GM23248 (cell line): ENCODE results near the gene POU3F1. TPM values are rescaled to one million over a fixed set of nuclear protein-coding genes. Genes with fewer than 3 reads are reported as not detected.
A peak's percentile ranks its signal among the peaks of the same experiment; 100 is the strongest.

Experiments
- DNase-seq: peaks from one replicate; pipeline ENCODE4 v3.0.0-alpha.2; 2015
- H2AFZ ChIP-seq: fragments of 200-600 bp; sonication (generic); 2 replicates; pipeline ENCODE4 v1.6.1; 2016; ENCODE audit warnings: antibody characterized with exemption
- H3F3A ChIP-seq: fragments of 200-600 bp; sonication (generic); 2 replicates; pipeline ENCODE4 v1.6.1; 2016; ENCODE audit warnings: mild to moderate bottlenecking, antibody characterized with exemption, mixed run types; ENCODE audit not compliant: insufficient read depth
- H3K27ac ChIP-seq: fragments of 200-600 bp; sonication (generic); 2 replicates; pipeline ENCODE4 v1.5.1; 2016; ENCODE audit warnings: mild to moderate bottlenecking
- H3K27me3 ChIP-seq: fragments of 200-600 bp; sonication (generic); replicated peaks from 2 replicates; pipeline ENCODE4 v1.6.1; 2016; ENCODE audit warnings: mild to moderate bottlenecking; ENCODE audit not compliant: insufficient read depth
- H3K36me3 ChIP-seq: fragments of 200-600 bp; sonication (generic); 2 replicates; pipeline ENCODE4 v1.6.1; 2016; ENCODE audit warnings: low read depth, mild to moderate bottlenecking
- H3K4me1 ChIP-seq: fragments of 200-600 bp; sonication (generic); 2 replicates; pipeline ENCODE4 v1.6.1; 2016; ENCODE audit warnings: mild to moderate bottlenecking; ENCODE audit not compliant: insufficient read depth
- H3K4me2 ChIP-seq: fragments of 200-600 bp; sonication (generic); one replicate; pipeline ENCODE4 v1.6.1; 2016; ENCODE audit warnings: mild to moderate bottlenecking; ENCODE audit not compliant: unreplicated experiment
- H3K4me3 ChIP-seq: fragments of 200-600 bp; sonication (generic); 2 replicates; pipeline ENCODE4 v1.5.1; 2016; ENCODE audit warnings: mild to moderate bottlenecking
- H3K79me2 ChIP-seq: fragments of 200-600 bp; sonication (generic); 2 replicates; pipeline ENCODE4 v1.6.1; 2016; ENCODE audit warnings: mild to moderate bottlenecking; ENCODE audit not compliant: insufficient read depth
- H3K9ac ChIP-seq: fragments of 200-600 bp; sonication (generic); 2 replicates; pipeline ENCODE4 v1.6.1; 2016; ENCODE audit warnings: mild to moderate bottlenecking
- H3K9me2 ChIP-seq: fragments of 200-600 bp; sonication (generic); 2 replicates; pipeline ENCODE4 v1.6.1; 2016; ENCODE audit warnings: mixed run types, mild to moderate bottlenecking, moderate library complexity; ENCODE audit not compliant: insufficient read depth
- H3K9me3 ChIP-seq: fragments of 200-600 bp; sonication (generic); one replicate; pipeline ENCODE4 v1.6.1; 2017; ENCODE audit warnings: low read depth
- H4K20me1 ChIP-seq: fragments of 200-600 bp; sonication (generic); 2 replicates; pipeline ENCODE4 v1.6.0; 2016; ENCODE audit not compliant: insufficient read depth
- EZH2 ChIP-seq: fragments of 200-600 bp; sonication (generic); IDR thresholded peaks from 2 replicates; pipeline ENCODE4 v1.6.1; 2018; ENCODE audit warnings: antibody characterized with exemption, mild to moderate bottlenecking; ENCODE audit not compliant: insufficient read depth, poor library complexity, severe bottlenecking
- EZH2phosphoT487 ChIP-seq: fragments of 200-600 bp; sonication (generic); IDR thresholded peaks from 2 replicates; pipeline ENCODE4 v1.6.1; 2018; ENCODE audit warnings: antibody characterized with exemption, moderate library complexity, mild to moderate bottlenecking, low read depth; ENCODE audit not compliant: insufficient read depth
- WGBS, 2 experiments: methylation state at CpG; one replicate each; pipeline ENCODE4 v1.1.6; 2015 to 2017; ENCODE audit warnings: low lambda C conversion rate in 2 of 2, low coverage in 1 of 2; ENCODE audit errors: missing lambda C conversion rate in 2 of 2; 5-methylcytosine and 5-hydroxymethylcytosine counted together
- in situ Hi-C: fragments of 300-500 bp; cut with MboI; formaldehyde crosslinking; loops from 2 replicates; pipeline ENCODE4 v1.15.0; 2020
- polyA plus RNA-seq: library from polyadenylated mRNA; unstranded; fragments of >200 nt; fragmentation: Nextera tagmentation; extraction: Ambion mirVana; gene quantifications from 2 replicates; pipeline ENCODE4 v1.2.1, GENCODE V29; 2016
- total RNA-seq: library from RNA; depleted of rRNA; stranded (reverse); fragments of >200 nt; shearing (Covaris generic); gene quantifications from 2 replicates; pipeline ENCODE4 v1.2.3, GENCODE V29; 2014

Gene POU3F1
- total and polyA plus RNA-seq, 2 experiments from 2014 or later, result not detected

GRCh38 chr1:38000529-38001455 lies 45.8 kb downstream of the POU3F1 start:
- H3K36me3 ChIP-seq, result peaks cover 6% of the 10 kb centered on the region
- H3K9me3 ChIP-seq, result no peaks in the 10 kb centered on the region
- H3K4me3 ChIP-seq, result peak overlapping the region; percentile 57
- H3K79me2 ChIP-seq, result peaks cover 68% of the 10 kb centered on the region
- H2AFZ ChIP-seq, result peak overlapping the region; percentile 55
- H3K9me2 ChIP-seq, result no peaks in the 10 kb centered on the region
- no peaks in the 10 kb centered on the region for H3K27me3 ChIP-seq
- H3K4me2 ChIP-seq, result peak overlapping the region; percentile 75
- peak overlapping the region; percentile 92 for H3K27ac ChIP-seq
- in situ Hi-C loops, result no loop called here
- WGBS, 2 experiments, result 21 to 23% methylated on average over 13 of the region's 13 CpGs
- H3F3A ChIP-seq, result peaks cover 45% of the 10 kb centered on the region
- no peaks in the 10 kb centered on the region for H4K20me1 ChIP-seq
- TF ChIP-seq EZH2 (no peak), EZH2phosphoT487 (no peak)
- H3K4me1 ChIP-seq, result peaks cover 59% of the 10 kb centered on the region
- peak overlapping the region; percentile 84 for H3K9ac ChIP-seq
- peak; percentile 83 for DNase-seq

- Histone ChIP-seq H3K9me2 (no peaks in the 10 kb centered on the region), H3K4me3 (peak overlapping the region; percentile 57), H3K27ac (peak overlapping the region; percentile 92), H3K27me3 (no peaks in the 10 kb centered on the region), H2AFZ (peak overlapping the region; percentile 55), H3K9ac (peak overlapping the region; percentile 84), H3F3A (peaks cover 48% of the 10 kb centered on the region), H4K20me1 (no peaks in the 10 kb centered on the region), H3K9me3 (no peaks in the 10 kb centered on the region), H3K4me1 (peaks cover 64% of the 10 kb centered on the region), H3K36me3 (peaks cover 6% of the 10 kb centered on the region), H3K79me2 (peaks cover 68% of the 10 kb centered on the region), H3K4me2 (peak overlapping the region; percentile 75)
- 5 to 11% methylated on average over 2 of the region's 2 CpGs for WGBS, 2 experiments
- TF ChIP-seq EZH2 (no peak), EZH2phosphoT487 (no peak)
- in situ Hi-C loops, result no loop called here
- DNase-seq, result no peak
Measured at GRCh38 chr1:38000233-38000528, 46.4 kb downstream of the POU3F1 start.

GRCh38 chr1:37999430-38000232 lies 47.0 kb downstream of the POU3F1 start:
- H3K4me1 ChIP-seq, result peaks cover 66% of the 10 kb centered on the region
- H3K4me3 ChIP-seq, result peak overlapping the region; percentile 57
- peaks cover 65% of the 10 kb centered on the region for H3K79me2 ChIP-seq
- no peaks in the 10 kb centered on the region for H3K9me2 ChIP-seq
- no peak for TF ChIP-seq EZH2phosphoT487
- no peaks in the 10 kb centered on the region for H3K9me3 ChIP-seq
- H3K36me3 ChIP-seq, result peaks cover 6% of the 10 kb centered on the region
- peak overlapping the region; percentile 84 for H3K9ac ChIP-seq
- H3K4me2 ChIP-seq, result peak overlapping the region; percentile 75
- no peaks in the 10 kb centered on the region for H4K20me1 ChIP-seq
- peaks cover 52% of the 10 kb centered on the region for H3F3A ChIP-seq
- 1 to 3% methylated on average over 9 of the region's 9 CpGs for WGBS, 2 experiments
- H3K27ac ChIP-seq, result peak overlapping the region; percentile 92
- peak; percentile 66 for DNase-seq
- no peaks in the 10 kb centered on the region for H3K27me3 ChIP-seq
- H2AFZ ChIP-seq, result peak overlapping the region; percentile 55
- in situ Hi-C loops, result no loop called here

- in situ Hi-C loops, result no loop called here
- Histone ChIP-seq H3K9me3 (no peaks in the 10 kb centered on the region), H3K27ac (peak overlapping the region; percentile 92), H3K4me1 (peaks cover 65% of the 10 kb centered on the region), H3K27me3 (no peaks in the 10 kb centered on the region), H3K36me3 (peaks cover 6% of the 10 kb centered on the region), H4K20me1 (no peaks in the 10 kb centered on the region), H2AFZ (no peak overlapping the region), H3K79me2 (peaks cover 59% of the 10 kb centered on the region), H3F3A (peaks cover 59% of the 10 kb centered on the region), H3K4me3 (peak overlapping the region; percentile 57), H3K4me2 (peak overlapping the region; percentile 75), H3K9ac (peak overlapping the region; percentile 84), H3K9me2 (no peaks in the 10 kb centered on the region)
- WGBS, 2 experiments, result 82 to 83% methylated on average over 16 of the region's 16 CpGs
- TF ChIP-seq EZH2, result no peak
- TF ChIP-seq EZH2phosphoT487, result no peak
- DNase-seq, result no peak
Measured at GRCh38 chr1:37998913-37999429, 47.6 kb downstream of the POU3F1 start.
